CD4-positive, alpha-beta T cell treated with Interferon alpha-2 for 1 hour (primary cell): ENCODE data around the gene TUBE1.

ENCODE experiments used
- DNase-seq, 2 donors: peaks; one replicate each; pipeline ENCODE4 v3.0.0-alpha.2; 2020 to 2022

Gene TUBE1

DNA sequence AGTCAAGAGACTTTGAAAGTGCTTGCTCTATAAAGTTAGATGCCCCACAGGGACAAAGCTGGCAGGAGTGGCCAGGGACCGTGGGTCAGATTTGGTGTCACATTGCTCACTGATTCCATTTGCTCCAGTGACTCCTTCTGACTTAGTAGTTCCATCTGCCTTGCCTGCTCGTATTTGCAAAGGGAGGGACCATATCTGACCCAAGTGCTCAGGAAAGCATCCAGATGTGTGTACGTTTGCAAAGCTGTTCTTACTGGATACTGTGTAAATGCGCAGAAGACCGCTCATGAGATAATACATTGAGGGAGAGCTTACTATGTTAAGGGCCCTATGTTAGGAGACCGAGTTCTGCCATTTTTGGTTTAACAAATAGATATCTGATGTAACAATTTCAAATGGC is 54.6 kb downstream of the TUBE1 start:
- no peak for DNase-seq

DNA sequence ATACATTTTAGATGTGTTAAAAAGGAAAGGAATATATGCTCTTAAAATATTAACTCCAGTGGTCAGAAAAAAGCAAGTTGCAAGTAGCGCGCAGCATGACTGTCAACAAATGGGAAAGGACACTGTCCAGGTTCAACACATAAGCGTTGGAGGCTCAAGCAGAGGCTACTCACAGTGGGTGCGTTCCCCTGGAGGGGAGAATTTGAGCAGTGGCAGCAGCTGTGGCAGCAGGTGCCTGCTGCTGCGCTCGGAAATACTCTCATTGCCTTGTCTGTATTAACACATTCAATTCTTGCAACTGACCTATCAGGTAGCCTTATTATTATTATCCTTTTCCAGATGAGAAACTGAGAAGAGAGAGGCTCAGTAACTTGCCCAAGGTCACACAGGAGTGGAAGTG is 55.3 kb downstream of the TUBE1 start:
- DNase-seq, result no peak

DNA sequence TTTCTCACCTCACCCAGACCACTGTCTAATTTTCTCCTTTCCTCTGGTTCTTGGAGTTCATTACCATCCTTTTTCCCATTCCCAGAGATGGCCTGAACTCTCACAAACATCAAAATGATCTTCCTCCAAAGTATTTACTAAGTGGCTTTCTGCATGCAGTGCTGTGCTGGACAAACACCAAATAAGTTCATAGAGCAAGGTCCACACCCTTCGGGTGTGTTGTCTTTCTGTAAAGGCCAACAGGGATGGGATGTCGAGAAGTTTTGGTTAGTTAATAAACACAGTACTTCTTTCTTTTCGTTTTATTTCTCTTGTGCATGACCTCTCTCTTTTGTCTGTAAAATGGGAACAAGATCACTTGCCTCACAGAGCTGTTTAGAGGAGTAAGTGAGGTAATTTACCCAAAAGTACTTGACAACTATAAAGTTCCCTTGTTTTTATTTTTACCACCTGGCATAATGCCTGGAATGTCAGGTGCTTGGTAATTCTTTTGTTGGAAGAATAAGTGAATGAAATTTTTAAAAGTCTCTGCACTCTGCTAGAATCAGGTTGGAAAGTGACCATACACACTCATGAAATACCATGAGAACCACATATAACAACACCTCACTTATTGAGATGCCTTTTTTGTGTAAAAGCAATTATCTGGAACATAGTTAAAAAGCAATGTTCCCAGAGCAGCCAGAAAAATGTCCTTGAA is 56.2 kb downstream of the TUBE1 start:
- DNase-seq, result no peak

DNA sequence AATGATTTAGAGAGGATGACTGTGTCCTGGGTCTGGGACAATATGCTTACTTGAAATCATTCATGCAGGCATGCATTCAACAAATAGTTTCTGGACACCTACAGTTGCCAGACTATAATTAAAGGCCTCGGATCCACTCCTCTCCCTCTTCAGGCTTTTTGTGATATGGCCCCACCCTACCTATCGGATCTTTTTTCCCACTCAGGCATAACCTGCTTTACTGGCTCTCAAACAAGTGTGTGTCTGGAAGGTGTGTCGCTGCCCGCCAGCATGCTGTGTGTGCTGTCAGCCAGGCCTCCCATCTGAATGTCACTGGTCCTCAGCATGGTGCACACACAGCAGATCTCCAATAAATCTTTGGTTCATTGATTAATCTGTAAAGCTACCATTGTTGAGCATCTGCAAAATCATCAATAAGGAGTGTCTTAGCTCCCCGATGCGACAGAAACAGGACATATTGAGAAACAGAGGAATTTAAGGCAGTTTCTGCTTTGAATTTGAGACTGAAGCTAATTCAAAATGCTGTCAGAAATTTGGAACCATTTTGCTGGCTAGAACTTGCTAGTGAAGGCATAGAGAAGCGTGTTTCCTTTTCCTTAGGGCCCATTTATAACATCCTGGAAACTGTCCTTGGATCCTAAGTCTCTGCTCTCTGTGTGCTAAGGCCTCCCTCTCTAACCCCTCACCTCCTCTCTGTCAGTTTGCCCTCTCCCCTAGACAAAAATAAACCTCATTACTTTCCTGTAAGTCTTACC is 56.9 kb downstream of the TUBE1 start:
- DNase-seq, result no peak

DNA sequence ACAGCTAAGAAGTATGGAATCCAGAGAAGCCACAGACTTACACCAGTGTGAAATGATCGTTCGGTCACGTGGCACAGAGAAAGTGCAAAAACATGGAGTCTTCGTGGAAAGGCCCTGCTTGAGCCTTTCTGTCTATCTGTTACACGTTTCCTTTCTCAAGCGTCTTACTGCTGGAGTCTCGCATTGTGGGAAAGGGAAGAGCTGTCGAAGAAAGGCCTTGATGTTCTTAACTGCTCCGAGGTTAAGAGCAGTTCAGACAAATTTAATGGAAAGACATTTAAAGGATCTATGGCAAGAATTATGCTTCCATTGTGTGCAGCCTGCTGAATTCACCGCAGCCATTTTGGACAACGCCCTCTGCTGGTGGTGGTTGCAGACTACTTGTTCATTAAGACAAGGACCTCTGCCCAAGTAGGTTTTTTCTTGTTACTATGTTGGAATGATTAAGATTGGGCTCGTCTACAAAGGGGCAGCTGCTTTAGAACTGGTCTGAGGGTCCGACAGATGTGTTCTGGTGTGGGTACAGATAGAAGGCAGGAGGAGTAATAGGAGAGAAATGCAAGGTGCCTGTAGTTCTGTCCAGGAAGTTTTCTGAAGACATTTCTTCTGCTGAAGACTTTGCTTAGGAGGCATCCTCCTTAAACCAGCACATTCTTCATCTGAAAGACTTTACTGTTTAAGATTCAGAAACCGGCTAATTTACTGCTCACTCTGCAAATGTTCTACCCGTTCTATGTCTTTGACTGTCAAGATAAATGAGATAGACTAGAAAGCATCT is 58.0 kb downstream of the TUBE1 start:
- peak; percentile 53 to 71 for DNase-seq

DNA sequence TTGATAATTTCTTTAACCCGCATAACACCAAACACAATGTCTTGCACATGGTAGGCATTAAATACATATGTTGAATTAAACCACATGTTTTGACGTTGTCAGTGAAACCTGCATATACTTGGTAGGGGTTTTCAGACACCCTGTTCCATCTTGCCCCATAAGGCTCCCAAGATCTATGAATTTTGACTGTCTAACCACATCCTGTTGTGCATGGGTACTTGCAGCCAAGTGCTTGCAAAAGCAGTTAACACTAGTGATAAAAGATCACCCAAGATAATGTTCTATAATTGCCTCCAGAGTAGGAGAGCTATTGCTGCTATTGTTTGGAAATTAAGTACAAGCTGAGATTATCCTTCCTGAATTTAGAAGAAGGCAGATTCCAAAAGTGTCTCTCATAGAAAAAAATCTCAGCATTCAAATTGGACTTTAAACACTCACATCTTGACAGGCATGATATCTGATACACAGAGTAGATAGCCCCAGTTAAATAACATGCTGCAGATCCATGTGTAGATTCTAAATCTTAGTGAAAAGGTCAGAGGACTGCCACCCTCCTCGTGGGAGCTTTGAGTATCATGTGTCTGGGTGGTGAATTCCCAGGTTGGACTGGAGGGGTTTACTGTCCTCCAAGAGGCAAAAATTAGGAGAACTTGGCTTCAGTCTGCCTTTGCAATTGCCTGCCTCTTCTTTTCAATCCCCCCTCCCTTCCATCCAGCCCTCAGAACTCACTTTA is 59.2 kb downstream of the TUBE1 start:
- peak; percentile 55 to 82 for DNase-seq

DNA sequence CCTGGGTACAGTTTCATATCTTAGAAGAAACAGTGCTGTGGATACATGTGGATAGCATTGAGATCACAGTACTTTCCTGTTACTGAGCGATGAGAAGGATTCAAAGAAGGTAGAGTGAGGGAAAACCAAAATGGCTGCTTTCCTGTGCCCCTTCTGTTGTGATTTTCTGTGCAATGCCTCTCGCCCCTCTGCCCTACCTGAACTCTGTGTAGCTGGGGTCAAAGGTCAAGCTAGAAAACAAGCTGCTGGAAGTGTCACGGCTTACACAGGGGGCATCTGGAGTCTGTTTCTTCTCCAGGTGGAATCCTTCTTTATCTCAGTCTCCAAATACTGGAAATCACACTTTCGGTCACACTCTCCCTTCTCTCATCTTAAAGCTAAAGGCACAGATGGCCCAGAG is 60.3 kb downstream of the TUBE1 start:
- DNase-seq, result no peak

DNA sequence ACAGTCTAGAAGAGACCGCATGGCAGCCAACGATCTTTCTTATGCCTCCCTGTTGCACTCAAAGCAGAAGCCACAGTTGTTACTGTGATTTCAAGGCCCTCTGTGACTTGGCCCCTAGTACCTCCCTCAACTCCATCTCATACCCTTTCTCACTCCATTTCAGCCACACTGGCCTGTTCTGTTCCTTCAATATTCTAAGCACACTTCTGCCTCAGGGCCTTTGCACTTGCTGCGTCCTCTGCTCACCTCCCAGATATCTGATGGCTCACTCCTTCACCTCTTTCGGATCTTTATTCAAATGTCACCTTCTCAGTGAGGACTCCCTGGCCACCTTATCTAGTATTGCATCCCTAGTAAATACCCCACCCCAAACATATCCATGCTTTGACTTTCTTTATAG is 62.8 kb downstream of the TUBE1 start:
- no peak for DNase-seq

DNA sequence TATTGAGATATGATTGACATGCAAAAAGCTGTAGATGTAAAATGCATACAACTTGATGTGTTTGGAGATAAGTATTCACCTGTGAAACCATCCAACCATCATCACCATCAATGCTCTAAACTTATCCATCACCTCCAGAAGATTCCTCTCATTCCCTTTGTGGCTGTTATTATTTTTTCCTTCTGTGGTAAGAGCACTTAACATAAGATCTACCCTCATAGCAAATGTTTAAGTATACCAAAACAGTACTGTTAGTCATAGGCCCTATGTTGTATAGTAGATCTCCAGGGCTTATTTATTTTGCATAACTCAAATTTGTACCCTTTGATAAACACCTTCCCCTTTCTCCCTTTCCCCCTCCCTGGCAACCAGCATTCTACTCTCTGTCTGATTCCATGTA is 64.5 kb downstream of the TUBE1 start:
- DNase-seq, result no peak

DNA sequence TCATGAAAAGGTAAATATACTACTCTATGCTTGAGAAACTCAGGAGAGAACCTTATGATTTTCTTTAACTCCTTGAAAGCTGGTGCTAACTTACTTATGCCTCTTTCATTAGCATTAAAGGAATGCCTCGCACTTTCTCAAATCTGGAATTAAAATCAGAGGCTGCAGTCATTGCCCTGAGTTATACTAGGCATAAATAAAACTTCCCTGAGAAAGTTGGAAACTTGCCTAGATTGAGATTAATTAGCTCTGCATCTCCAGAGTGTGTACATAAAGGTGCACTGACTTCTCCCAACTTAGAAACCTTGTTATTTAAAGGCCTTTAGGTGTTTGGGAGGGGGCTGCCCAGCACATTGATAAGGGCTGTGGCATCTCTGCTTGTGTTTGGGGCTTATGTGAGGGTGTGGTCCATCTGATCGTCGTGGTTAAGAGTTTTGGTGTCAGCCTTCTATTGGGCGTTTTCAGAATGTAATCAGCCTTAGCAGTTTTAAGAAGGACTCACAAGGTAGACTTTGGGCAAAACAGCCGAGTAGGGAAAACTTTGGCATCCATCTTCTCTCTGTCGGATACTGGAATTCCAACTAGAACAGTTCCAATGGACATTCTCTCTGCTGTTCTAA is 65.5 kb downstream of the TUBE1 start:
- no peak for DNase-seq
